ENCODE measurements around the gene FRYL. TPM values are rescaled to one million over a fixed set of nuclear protein-coding genes. Genes with fewer than 3 reads are reported as not detected.

FRYL gene
- polyA plus RNA-seq, 3 donors = 10.8 to 15.8 (median 14.4) TPM

DNA sequence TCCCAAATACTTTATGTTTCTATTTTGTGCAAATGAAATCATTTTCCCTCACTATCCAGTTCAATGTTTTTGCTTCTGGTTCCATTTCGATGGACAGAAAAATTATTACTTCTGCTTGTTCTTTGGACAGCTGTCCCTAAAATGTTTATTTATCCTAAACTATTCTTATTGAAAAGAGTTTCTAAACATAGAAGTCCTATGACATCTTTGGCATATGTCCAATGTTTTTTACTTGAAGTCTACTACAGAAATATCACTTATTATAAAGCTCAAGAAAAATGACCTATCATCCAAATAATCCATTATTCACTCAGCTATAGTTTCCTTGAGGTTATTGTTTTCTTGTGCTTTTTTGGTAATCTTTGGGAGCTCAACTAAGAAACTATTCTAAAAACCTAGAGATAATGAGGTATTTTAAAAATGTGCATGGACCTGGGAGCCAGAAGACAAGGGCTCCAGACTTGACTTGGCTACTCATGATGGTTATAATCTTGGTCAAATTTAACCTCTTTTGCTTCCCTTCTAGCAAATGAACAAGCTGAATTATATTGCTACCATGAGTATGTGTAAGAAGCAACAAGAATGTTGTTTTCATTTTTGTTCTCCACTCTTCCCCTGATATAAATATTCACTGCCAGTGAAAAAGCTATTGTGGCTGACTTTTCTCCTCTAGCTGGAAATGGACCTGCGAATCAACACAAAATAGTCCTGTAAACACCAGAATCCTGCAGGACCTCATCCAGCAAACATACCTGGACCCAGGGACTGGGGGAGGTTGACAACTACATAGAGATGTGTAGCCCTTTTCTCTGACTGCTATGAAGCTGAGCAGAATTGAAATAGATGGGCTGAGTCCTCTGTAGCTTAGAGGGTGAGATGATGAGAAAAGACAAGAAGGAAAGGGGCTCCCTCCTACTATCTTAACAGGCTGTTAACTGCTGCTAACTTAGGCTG, 137.4 kb downstream of the FRYL start:
- Histone ChIP-seq H3K4me3 (replicated peaks in 1 of 3; ENCODE audit: low read depth in 2 of 3, low read length in 3 of 3) (no peak overlapping the region), H3K27ac (ENCODE audit: low read depth in 1 of 2, low read length in 2 of 2) (no peak overlapping the region), H3K27me3 (ENCODE audit: control insufficient read depth in 2 of 2, insufficient read depth in 2 of 2, low read length in 2 of 2) (no peaks in the 10 kb centered on the region), H3K9me3 (replicated peaks in 1 of 2; ENCODE audit: control insufficient read depth in 1 of 2, insufficient read depth in 1 of 2, low read length in 2 of 2) (no peaks in the 10 kb centered on the region), H2AFZ (ENCODE audit: insufficient read depth, low read depth, low read length, poor library complexity, severe bottlenecking) (no peak overlapping the region), H3K79me2 (ENCODE audit: insufficient read depth, low read length) (peaks cover 47% of the 10 kb centered on the region), H3K4me2 (replicated peaks; ENCODE audit: extremely low read depth, low read length, poor library complexity, severe bottlenecking) (no peak overlapping the region), H3K4me1 (ENCODE audit: control insufficient read depth in 1 of 2, insufficient read depth in 2 of 2, low read length in 2 of 2) (no peaks in the 10 kb centered on the region), H4K20me1 (ENCODE audit: insufficient read depth, low read length) (peaks cover 68% of the 10 kb centered on the region), H3K36me3 (replicated peaks in 1 of 2; ENCODE audit: control insufficient read depth in 1 of 2, insufficient read depth in 2 of 2, low read length in 2 of 2) (no peaks in the 10 kb centered on the region), H3K9ac (ENCODE audit: insufficient read depth, low read length, poor library complexity, severe bottlenecking) (no peak overlapping the region)
- TF ChIP-seq, protein P1, sequence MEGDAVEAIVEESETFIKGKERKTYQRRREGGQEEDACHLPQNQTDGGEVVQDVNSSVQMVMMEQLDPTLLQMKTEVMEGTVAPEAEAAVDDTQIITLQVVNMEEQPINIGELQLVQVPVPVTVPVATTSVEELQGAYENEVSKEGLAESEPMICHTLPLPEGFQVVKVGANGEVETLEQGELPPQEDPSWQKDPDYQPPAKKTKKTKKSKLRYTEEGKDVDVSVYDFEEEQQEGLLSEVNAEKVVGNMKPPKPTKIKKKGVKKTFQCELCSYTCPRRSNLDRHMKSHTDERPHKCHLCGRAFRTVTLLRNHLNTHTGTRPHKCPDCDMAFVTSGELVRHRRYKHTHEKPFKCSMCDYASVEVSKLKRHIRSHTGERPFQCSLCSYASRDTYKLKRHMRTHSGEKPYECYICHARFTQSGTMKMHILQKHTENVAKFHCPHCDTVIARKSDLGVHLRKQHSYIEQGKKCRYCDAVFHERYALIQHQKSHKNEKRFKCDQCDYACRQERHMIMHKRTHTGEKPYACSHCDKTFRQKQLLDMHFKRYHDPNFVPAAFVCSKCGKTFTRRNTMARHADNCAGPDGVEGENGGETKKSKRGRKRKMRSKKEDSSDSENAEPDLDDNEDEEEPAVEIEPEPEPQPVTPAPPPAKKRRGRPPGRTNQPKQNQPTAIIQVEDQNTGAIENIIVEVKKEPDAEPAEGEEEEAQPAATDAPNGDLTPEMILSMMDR (IDR thresholded peaks at IDR 0.05) = no peak
- intact Hi-C loops (cut with micrococcal nuclease) = no loop called here
- H3K4me3 Mint-ChIP-seq = no peak overlapping the region
- H3K4me1 Mint-ChIP-seq = no peaks in the 10 kb centered on the region
- no CpG with 5 or more reads among the region's 2 CpGs for WGBS (ENCODE audit: insufficient coverage)
- H3K9me3 Mint-ChIP-seq = peaks cover 0 to 3% (median 0%) of the 10 kb centered on the region in 7 donors
- H3K27me3 Mint-ChIP-seq (ENCODE audit: low read depth in 3 of 3) = no peaks in the 10 kb centered on the region
- H3K27ac Mint-ChIP-seq = no peak overlapping the region
- peaks cover 1 to 6% of the 10 kb centered on the region in 2 donors for H3K36me3 Mint-ChIP-seq
- DNase-seq = no peak

DNA sequence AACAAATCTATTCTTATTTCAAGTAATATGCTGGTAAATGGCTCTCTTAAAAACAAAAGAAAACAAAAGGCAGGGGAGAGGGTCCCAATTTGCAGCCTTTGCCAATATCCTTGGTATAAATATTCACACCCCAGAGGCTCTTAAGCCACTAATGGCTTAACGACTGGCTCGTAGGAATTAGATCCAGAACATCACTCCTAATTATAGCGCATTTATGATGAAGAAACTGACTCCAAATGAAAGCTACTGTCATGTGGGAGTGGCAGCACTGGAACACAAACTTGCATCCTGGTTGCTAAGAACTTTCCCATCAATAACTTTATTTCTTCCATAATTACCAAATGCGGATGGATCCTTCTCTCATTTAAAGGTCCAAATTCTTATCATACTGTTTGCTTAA, 138.7 kb downstream of the FRYL start:
- H3K4me3 ChIP-seq (replicated peaks in 1 of 3; ENCODE audit: low read depth in 2 of 3, low read length in 3 of 3) = no peak overlapping the region
- H3K36me3 ChIP-seq (replicated peaks in 1 of 2; ENCODE audit: control insufficient read depth in 1 of 2, insufficient read depth in 2 of 2, low read length in 2 of 2) = no peaks in the 10 kb centered on the region
- intact Hi-C loops (cut with micrococcal nuclease) = no loop called here
- H3K27ac ChIP-seq (ENCODE audit: low read depth in 1 of 2, low read length in 2 of 2) = no peak overlapping the region
- no peaks in the 10 kb centered on the region for H3K27me3 ChIP-seq (ENCODE audit: control insufficient read depth in 2 of 2, insufficient read depth in 2 of 2, low read length in 2 of 2)
- peaks cover 63% of the 10 kb centered on the region for H4K20me1 ChIP-seq (ENCODE audit: insufficient read depth, low read length)
- H3K4me3 Mint-ChIP-seq = no peak overlapping the region
- WGBS (ENCODE audit: insufficient coverage) = 100% methylated on average over 3 of the region's 4 CpGs
- H2AFZ ChIP-seq (ENCODE audit: insufficient read depth, low read depth, low read length, poor library complexity, severe bottlenecking) = no peak overlapping the region
- peaks cover 1 to 6% of the 10 kb centered on the region in 2 donors for H3K36me3 Mint-ChIP-seq
- H3K9me3 Mint-ChIP-seq = peaks cover 0 to 3% (median 0%) of the 10 kb centered on the region in 7 donors
- no peak overlapping the region for H3K9ac ChIP-seq (ENCODE audit: insufficient read depth, low read length, poor library complexity, severe bottlenecking)
- H3K4me1 ChIP-seq (ENCODE audit: control insufficient read depth in 1 of 2, insufficient read depth in 2 of 2, low read length in 2 of 2) = no peaks in the 10 kb centered on the region
- H3K27ac Mint-ChIP-seq = no peak overlapping the region
- H3K4me1 Mint-ChIP-seq = peaks cover 4% of the 10 kb centered on the region
- H3K27me3 Mint-ChIP-seq (ENCODE audit: low read depth in 3 of 3) = no peaks in the 10 kb centered on the region
- no peaks in the 10 kb centered on the region for H3K9me3 ChIP-seq (replicated peaks in 1 of 2; ENCODE audit: control insufficient read depth in 1 of 2, insufficient read depth in 1 of 2, low read length in 2 of 2)
- H3K79me2 ChIP-seq (ENCODE audit: insufficient read depth, low read length) = peaks cover 47% of the 10 kb centered on the region
- H3K4me2 ChIP-seq (replicated peaks; ENCODE audit: extremely low read depth, low read length, poor library complexity, severe bottlenecking) = no peak overlapping the region
- TF ChIP-seq, protein P1 (IDR thresholded peaks at IDR 0.05) = no peak
- DNase-seq = no peak

Data from CD14-positive monocyte (primary cell).